Esophagus squamous epithelium (tissue), 5 donors: ENCODE measurements around the gene LDLRAD2. TPM values are rescaled to one million over a fixed set of nuclear protein-coding genes. Genes with fewer than 3 reads are reported as not detected.
"Not testable (repeated sequence)": the region's sequence is repeated elsewhere in the genome, so short reads cannot be mapped to it uniquely, and the experiment has no call there.

ENCODE experiments used
- DNase-seq: peaks from one replicate; lab custom pipeline; 2025; lab: John Stamatoyannopoulos, UW
- H3K27ac ChIP-seq, 4 donors: fragments of 200-600 bp; sonication (generic); one replicate each; pipeline ENCODE4 v1.5.1; 2016 to 2019; ENCODE audit warnings: mild to moderate bottlenecking in 1 of 4
- H3K27me3 ChIP-seq, 4 donors: fragments of 200-600 bp; sonication (generic); 1 replicate in 3 of 4; 2 replicates in 1 of 4; pipeline versions ENCODE4 v1.5.1 to v1.6.0; 2017 to 2021; ENCODE audit warnings: antibody characterized with exemption in 1 of 4
- H3K36me3 ChIP-seq, 3 donors: fragments of 200-600 bp; sonication (generic); one replicate each; pipeline ENCODE4 v1.5.1; 2016 to 2019
- H3K4me1 ChIP-seq, 3 donors: fragments of 200-600 bp; sonication (generic); one replicate each; pipeline ENCODE4 v1.5.1; 2017 to 2019
- H3K4me3 ChIP-seq, 4 donors: fragments of 200-600 bp; sonication (generic); 1 replicate in 3 of 4; 2 replicates in 1 of 4; pipeline ENCODE4 v1.5.1; 2016 to 2019; ENCODE audit warnings: mild to moderate bottlenecking in 2 of 4, moderate library complexity in 1 of 4
- H3K9me3 ChIP-seq, 3 donors: fragments of 200-600 bp; sonication (generic); one replicate each; pipeline ENCODE4 v1.5.1; 2016 to 2019
- POLR2A ChIP-seq, 4 donors: fragments of 450-650 bp; IDR thresholded peaks; one replicate each; pipeline ENCODE4 v1.6.1; 2017; ENCODE audit warnings: antibody characterized with exemption in 4 of 4, mild to moderate bottlenecking in 4 of 4, moderate library complexity in 3 of 4
- WGBS, 2 donors: methylation state at CpG; one replicate each; pipeline ENCODE4 v1.1.5; 2018; 5-methylcytosine and 5-hydroxymethylcytosine counted together
- intact Hi-C: fragments of 100-400 bp; cut with DNase I; formaldehyde crosslinking; loops from one replicate; pipeline ENCODE4 v1.15.0; 2022
- total RNA-seq, 4 donors: library from RNA; depleted of rRNA; stranded (reverse); fragments of >200 nt; gene quantifications; one replicate each; pipeline ENCODE4 v1.1.0, GENCODE V29; 2016
- TF ChIP-seq, protein P1 (sequence below), 6 experiments: fragments of 450-650 bp in 4 of 6; fragments of 200-600 bp in 2 of 6; sonication (generic) in 2 of 6; IDR thresholded peaks; one replicate each; pipeline ENCODE4 v1.5.1; 2016 to 2019; ENCODE audit warnings: antibody characterized with exemption in 6 of 6, mild to moderate bottlenecking in 4 of 6, moderate library complexity in 4 of 6
- donor health status: DM: yes; HTN: yes; CAD: no.

The LDLRAD2 gene
- total RNA-seq, 4 donors from 2014 or later = not detected

DNA sequence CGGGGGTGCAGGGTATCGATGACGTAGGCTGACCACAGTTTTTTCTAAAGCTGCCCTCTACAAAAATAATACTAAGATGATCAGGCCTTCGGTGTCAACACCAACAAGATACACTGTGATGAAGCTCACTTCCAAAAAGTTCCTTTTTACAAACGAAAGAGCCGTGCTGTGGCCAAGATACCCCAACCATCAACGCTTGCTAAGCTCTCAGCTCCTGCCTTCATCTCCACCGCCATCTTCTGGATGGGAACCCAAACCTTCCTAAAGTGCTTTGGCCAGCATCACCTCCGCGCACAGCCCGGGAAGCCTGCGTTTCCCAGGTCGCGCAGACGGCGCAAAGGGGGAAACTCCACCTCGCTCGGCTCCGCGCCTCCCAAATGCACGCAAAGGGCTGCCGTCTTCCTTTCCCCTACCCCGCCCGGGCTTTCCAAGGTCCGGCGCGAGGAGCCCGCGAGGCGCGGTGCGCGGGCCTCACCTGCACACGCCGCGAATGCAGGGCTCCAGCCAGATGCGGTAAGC is 29.7 kb upstream of the LDLRAD2 start:
- peak overlapping the region; percentile 67 to 93 (median 86) for H3K4me3 ChIP-seq
- WGBS, 2 donors = 0 to 2% methylated on average over 6 to 9 of the region's 37 CpGs
- intact Hi-C loops = no loop called here
- no peaks in the 10 kb centered on the region for H3K9me3 ChIP-seq
- no peaks in the 10 kb centered on the region for H3K27me3 ChIP-seq
- peak overlapping the region; percentile 99 to 100 (median 100) for H3K27ac ChIP-seq
- no peak for DNase-seq
- no peaks in the 10 kb centered on the region for H3K36me3 ChIP-seq
- TF ChIP-seq, protein P1, sequence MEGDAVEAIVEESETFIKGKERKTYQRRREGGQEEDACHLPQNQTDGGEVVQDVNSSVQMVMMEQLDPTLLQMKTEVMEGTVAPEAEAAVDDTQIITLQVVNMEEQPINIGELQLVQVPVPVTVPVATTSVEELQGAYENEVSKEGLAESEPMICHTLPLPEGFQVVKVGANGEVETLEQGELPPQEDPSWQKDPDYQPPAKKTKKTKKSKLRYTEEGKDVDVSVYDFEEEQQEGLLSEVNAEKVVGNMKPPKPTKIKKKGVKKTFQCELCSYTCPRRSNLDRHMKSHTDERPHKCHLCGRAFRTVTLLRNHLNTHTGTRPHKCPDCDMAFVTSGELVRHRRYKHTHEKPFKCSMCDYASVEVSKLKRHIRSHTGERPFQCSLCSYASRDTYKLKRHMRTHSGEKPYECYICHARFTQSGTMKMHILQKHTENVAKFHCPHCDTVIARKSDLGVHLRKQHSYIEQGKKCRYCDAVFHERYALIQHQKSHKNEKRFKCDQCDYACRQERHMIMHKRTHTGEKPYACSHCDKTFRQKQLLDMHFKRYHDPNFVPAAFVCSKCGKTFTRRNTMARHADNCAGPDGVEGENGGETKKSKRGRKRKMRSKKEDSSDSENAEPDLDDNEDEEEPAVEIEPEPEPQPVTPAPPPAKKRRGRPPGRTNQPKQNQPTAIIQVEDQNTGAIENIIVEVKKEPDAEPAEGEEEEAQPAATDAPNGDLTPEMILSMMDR (IDR thresholded peaks at IDR 0.05) = peak in 1 of 6 experiments; percentile 8
- TF ChIP-seq POLR2A (IDR thresholded peaks at IDR 0.05) = no peak
- peaks cover 16 to 44% (median 23%) of the 10 kb centered on the region in 3 donors for H3K4me1 ChIP-seq

DNA sequence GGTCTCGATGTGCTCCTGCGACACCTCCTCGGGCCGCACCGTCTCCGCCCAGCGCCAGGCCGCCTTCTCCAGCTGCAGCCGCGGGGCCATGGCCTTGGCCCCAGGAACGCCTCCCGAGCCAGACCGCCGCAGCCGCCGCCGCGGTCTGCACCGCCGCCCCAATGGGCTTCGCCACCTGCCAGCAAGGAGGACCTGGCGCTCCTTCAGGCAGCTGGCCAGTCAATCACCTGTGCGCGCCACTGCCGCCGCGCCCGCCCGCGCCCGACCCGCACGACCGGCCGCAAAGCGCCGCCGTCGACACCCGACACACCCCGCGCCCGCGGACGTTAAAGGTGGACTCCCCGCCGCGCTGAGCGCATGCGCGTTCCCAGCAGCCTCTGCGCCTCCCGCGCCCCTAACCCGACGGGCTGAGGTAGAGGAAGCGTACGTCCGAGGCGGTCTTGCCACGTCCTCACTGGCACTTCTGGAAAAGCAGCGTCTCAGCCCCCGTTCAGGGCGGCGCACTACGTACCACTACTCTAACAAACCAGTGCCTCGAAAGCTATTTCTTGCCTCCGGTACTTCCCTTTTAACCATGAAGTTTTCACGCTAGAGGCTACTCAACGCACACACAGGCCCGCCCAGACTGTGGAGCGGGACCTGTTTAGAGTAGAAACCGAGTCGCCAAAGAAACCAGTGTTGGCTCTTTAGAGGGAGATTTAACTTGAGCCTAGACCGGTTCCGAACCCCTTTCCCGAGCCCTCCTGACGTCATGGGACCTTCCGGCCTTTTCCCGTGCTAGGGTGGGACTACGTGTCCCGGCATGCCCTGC is 29.0 kb upstream of the LDLRAD2 start, which contains the start of gene USP48:
USP48 (minus strand) TSS at position 282 of the 811 bp plus-strand sequence; CDS start at position 90, 192 bp downstream.
- TF ChIP-seq POLR2A (IDR thresholded peaks at IDR 0.05) = peak; percentile 4 to 98 (median 84)
- TF ChIP-seq, protein P1 (IDR thresholded peaks at IDR 0.05) = no peak
- H3K27ac ChIP-seq = peak within 1 kb of the TSS; percentile 99 to 100 (median 100)
- no peaks in the 10 kb centered on the region for H3K9me3 ChIP-seq
- H3K27me3 ChIP-seq = no peaks in the 10 kb centered on the region
- 0% methylated on average over 6 to 21 of the region's 82 CpGs for WGBS, 2 donors
- H3K4me1 ChIP-seq = peaks cover 16 to 47% (median 23%) of the 10 kb centered on the region in 3 donors
- intact Hi-C loops = no loop called here
- DNase-seq = peak; percentile 86
- no peaks in the 10 kb centered on the region for H3K36me3 ChIP-seq
- H3K4me3 ChIP-seq = peak within 1 kb of the TSS; percentile 67 to 93 (median 86)

DNA sequence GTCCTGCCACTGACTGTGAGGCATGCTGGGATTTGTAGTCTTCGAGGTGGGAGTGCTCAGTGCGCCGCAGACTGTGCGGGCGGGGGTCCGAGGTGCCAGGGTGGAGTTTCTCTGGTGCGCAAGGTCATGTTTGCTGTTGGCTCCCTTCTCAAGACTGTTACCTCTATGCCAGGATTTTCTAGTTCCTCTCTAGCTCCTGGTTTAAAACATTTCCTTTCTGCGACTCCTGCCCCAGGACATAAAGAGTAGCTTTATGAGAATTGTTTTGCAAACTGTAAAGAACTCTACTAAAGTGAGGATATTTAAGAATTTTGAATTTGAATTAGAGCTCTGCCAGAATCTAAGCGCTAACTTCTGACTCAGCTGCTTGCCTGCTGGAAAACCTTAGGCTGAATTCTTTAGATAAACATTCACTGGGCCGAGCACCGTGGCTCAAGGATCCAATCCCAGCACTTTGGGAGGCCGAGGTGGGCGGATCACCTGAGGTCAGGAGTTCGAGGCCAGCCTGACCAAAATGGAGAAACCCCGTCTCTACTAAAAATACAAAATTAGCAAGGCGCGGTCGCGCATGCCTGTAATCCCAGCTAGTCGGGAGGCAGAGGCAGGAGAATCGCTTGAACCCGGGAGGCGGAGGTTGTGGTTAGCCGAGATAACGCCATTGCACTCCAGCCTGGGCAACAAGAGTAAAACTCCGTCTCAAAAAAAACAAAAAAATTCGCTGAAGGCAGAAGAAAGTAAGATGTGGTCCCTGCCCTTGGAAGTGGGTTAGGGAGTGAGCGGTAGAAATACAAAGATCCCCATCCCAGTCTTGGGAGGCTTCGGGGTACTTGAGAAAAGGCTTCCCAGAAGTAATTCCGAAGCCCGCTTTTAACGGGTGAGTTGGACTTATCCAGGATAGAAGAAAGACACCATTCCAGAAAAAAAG is 28.1 kb upstream of the LDLRAD2 start:
- Histone ChIP-seq H3K4me3 (peak overlapping the region; percentile 67 to 93 (median 86)), H3K27ac (peak overlapping the region; percentile 99 to 100 (median 100)), H3K9me3 (no peaks in the 10 kb centered on the region), H3K4me1 (peaks cover 16 to 56% (median 29%) of the 10 kb centered on the region in 3 donors), H3K36me3 (no peaks in the 10 kb centered on the region), H3K27me3 (no peaks in the 10 kb centered on the region)
- intact Hi-C loops = no loop called here
- TF ChIP-seq POLR2A (IDR thresholded peaks at IDR 0.05) = no peak
- TF ChIP-seq, protein P1 (IDR thresholded peaks at IDR 0.05) = no peak
- WGBS, 2 donors = 48 to 49% methylated on average over 25 to 32 of the region's 32 CpGs
- DNase-seq = no peak

DNA sequence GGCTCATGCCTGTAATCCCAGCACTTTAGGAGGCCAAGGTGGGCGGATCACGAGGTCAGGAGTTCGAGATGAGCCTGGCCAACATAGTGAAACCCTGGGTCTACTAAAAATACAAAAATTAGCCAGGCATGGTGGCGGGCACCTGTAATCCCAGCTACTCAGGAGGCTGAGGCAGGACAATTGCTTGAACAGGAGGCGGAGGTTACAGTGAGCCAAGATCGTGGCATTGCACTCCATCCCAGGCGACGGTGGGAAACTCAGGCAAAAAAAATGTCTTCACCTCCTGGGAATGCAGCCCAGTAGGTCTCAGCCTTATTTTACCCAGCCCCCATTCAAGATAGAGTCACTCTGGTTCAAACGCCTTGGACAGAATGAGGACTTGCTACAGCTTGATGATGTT is 26.3 kb upstream of the LDLRAD2 start:
- H3K9me3 ChIP-seq, H3K36me3 ChIP-seq, H3K27ac ChIP-seq, DNase-seq, H3K4me3 ChIP-seq, H3K27me3 ChIP-seq, intact Hi-C loops: not testable (repeated sequence)
- peaks cover 16 to 43% (median 22%) of the 10 kb centered on the region in 3 donors for H3K4me1 ChIP-seq
- WGBS, 2 donors = 80 to 81% methylated on average over 8 to 9 of the region's 9 CpGs

DNA sequence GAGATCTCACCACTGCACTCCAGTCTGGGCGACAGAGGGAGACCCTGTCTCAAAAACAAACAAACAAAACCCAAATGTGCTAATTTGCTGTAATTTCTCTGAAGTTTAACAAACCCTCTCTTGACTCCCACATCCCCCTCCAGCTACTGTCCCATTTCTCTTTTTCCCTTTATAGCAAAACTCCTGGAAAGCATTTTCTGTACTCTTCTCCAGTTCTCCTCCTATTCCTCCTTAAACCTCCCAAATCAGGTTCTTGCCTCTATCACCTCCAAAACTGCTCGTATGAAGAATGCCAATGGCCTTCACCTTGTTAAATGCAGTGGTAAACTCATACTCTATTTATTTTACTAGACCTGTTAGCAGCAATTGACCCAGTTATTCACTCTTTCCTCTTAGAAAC is 25.4 kb upstream of the LDLRAD2 start:
- H3K36me3 ChIP-seq = no peaks in the 10 kb centered on the region
- H3K27ac ChIP-seq = no peak overlapping the region
- TF ChIP-seq POLR2A (IDR thresholded peaks at IDR 0.05) = no peak
- TF ChIP-seq, protein P1 (IDR thresholded peaks at IDR 0.05) = no peak
- peaks cover 7 to 34% (median 13%) of the 10 kb centered on the region in 3 donors for H3K4me1 ChIP-seq
- no peak overlapping the region for H3K4me3 ChIP-seq
- H3K9me3 ChIP-seq = no peaks in the 10 kb centered on the region
- intact Hi-C loops = no loop called here
- no peaks in the 10 kb centered on the region for H3K27me3 ChIP-seq
- 80 to 83% methylated on average over 2 of the region's 2 CpGs for WGBS, 2 donors
- no peak for DNase-seq
